Activated T-helper 2 cell treated with anti-CD3 and anti-CD28 coated beads, Interferon-gamma antibody, Interleukin-2, Interleukin-4, amounts not matched to agents 10 μg/mL and 5 μg/mL and 100 μg/mL, durations not matched to agents 14 hours and 24 hours and 36 hours (primary cell): ENCODE results near the gene AGRP. TPM values are rescaled to one million over a fixed set of nuclear protein-coding genes. Genes with fewer than 3 reads are reported as not detected.

Source experiments
- DNase-seq: peaks from one replicate; pipeline ENCODE4 v3.0.0; 2021; ENCODE audit warnings: low spot score
- H3K27ac Mint-ChIP-seq: one replicate; pipeline ENCODE4 v1.8.0; 2021; ENCODE audit warnings: mixed read lengths
- H3K27me3 Mint-ChIP-seq: one replicate; pipeline ENCODE4 v1.8.0; 2021; ENCODE audit warnings: low read depth, mixed read lengths
- H3K36me3 Mint-ChIP-seq: one replicate; pipeline ENCODE4 v1.8.0; 2021; ENCODE audit warnings: low read depth, mixed read lengths
- H3K4me1 Mint-ChIP-seq: one replicate; pipeline ENCODE4 v1.8.0; 2021; ENCODE audit warnings: low read depth, mixed read lengths
- H3K4me3 Mint-ChIP-seq: one replicate; pipeline ENCODE4 v1.8.0; 2021; ENCODE audit warnings: low read depth, mild to moderate bottlenecking, moderate library complexity, mixed read lengths
- H3K9me3 Mint-ChIP-seq: one replicate; pipeline ENCODE4 v1.8.0; 2021; ENCODE audit warnings: mixed read lengths
- intact Hi-C: fragments of 100-400 bp; cut with micrococcal nuclease; formaldehyde crosslinking; loops from one replicate; pipeline ENCODE4 v1.15.1; 2023
- total RNA-seq: library from RNA; stranded (reverse); gene quantifications from 2 replicates; pipeline ENCODE4 v1.2.3, GENCODE V29; 2022

The AGRP gene
- total RNA-seq, 1 donor from 2014 or later, result not detected

GRCh38 chr16:67433131-67433719, 50.1 kb downstream of the AGRP start:
- H3K27ac Mint-ChIP-seq, result no peak overlapping the region
- H3K4me3 Mint-ChIP-seq, result no peak overlapping the region
- peaks cover 5% of the 10 kb centered on the region for H3K4me1 Mint-ChIP-seq
- DNase-seq, result no peak
- H3K27me3 Mint-ChIP-seq, result peaks cover 33% of the 10 kb centered on the region
- intact Hi-C loops, result no loop called here
- peaks cover 2% of the 10 kb centered on the region for H3K36me3 Mint-ChIP-seq
- no peaks in the 10 kb centered on the region for H3K9me3 Mint-ChIP-seq

Other genes with a start within 250 kb of the AGRP start
- gene FHOD1, start 236.1 kb downstream of the AGRP start, total RNA-seq, result 134 and 141 TPM in 2 replicates
- gene SLC9A5, start 234.6 kb downstream of the AGRP start, total RNA-seq, result 5.1 and 6.4 TPM in 2 replicates
- gene PLEKHG4, start 204.0 kb downstream of the AGRP start, total RNA-seq, result 30.4 and 33.4 TPM in 2 replicates
- 0.87 and 1.2 TPM in 2 replicates for gene KCTD19, start 156.8 kb downstream of the AGRP start, total RNA-seq
- 0.60 and 0.89 TPM in 2 replicates for gene LRRC36, start 156.7 kb downstream of the AGRP start, total RNA-seq
- gene TPPP3, start 90.0 kb downstream of the AGRP start, total RNA-seq, result not detected in 2 replicates
- gene ZDHHC1, start 67.1 kb downstream of the AGRP start, total RNA-seq, result 1.4 and 1.5 TPM in 2 replicates
- 1.7 and 2.8 TPM in 2 replicates for gene HSD11B2, start 52.4 kb downstream of the AGRP start, total RNA-seq
- 31.5 and 33.9 TPM in 2 replicates for gene ATP6V0D1, start 2.4 kb downstream of the AGRP start, total RNA-seq
- 25.6 and 26.3 TPM in 2 replicates for gene RIPOR1, start 45.3 kb upstream of the AGRP start, total RNA-seq
- 59.7 and 61.2 TPM in 2 replicates for gene CTCF, start 79.0 kb upstream of the AGRP start, total RNA-seq
- 197 and 206 TPM in 2 replicates for gene CARMIL2, start 161.6 kb upstream of the AGRP start, total RNA-seq
- gene ACD, start 176.7 kb upstream of the AGRP start, total RNA-seq, result 48.9 and 57.4 TPM in 2 replicates
- 10.7 and 11.5 TPM in 2 replicates for gene PARD6A, start 177.4 kb upstream of the AGRP start, total RNA-seq
- gene ENKD1, start 183.2 kb upstream of the AGRP start, total RNA-seq, result 8.1 and 9.2 TPM in 2 replicates
- gene C16orf86, start 183.3 kb upstream of the AGRP start, total RNA-seq, result 1.4 and 1.8 TPM in 2 replicates
- 17.0 and 18.3 TPM in 2 replicates for gene GFOD2, start 235.8 kb upstream of the AGRP start, total RNA-seq